H1 (cell line): ENCODE measurements around the gene ADCY9. TPM values are rescaled to one million over a fixed set of nuclear protein-coding genes. Genes with fewer than 3 reads are reported as not detected.
A peak's percentile ranks its signal among the peaks of the same experiment; 100 is the strongest.

ENCODE experiments used
- CTCF ChIA-PET: fragments of 300-600 bp; sonication (Branson Sonifier 250); formaldehyde crosslinking; loops from one replicate; lab custom pipeline; 2021; ENCODE audit not compliant: partially characterized antibody; lab: Charles Lee
- POLR2A ChIA-PET: fragments of 300-600 bp; sonication (Branson Sonifier 250); formaldehyde crosslinking; loops from one replicate; lab custom pipeline; 2021; ENCODE audit warnings: inconsistent platforms; ENCODE audit not compliant: partially characterized antibody; lab: Charles Lee
- DNase-seq, 2 experiments: peaks; one replicate each; pipeline versions ENCODE4 v3.0.0 to v3.0.0-alpha.2; 2010 to 2022; ENCODE audit warnings: low spot score in 2 of 2, low read depth in 1 of 2, mixed read lengths in 1 of 2
- FAIRE-seq: peaks from 2 replicates; lab custom pipeline; 2011; peaks lifted over from hg19 to GRCh38; lab: Jason Lieb, UNC
- H2AFZ ChIP-seq: 2 replicates; pipeline ENCODE4 v1.8.1; 2012; ENCODE audit warnings: low read length, inconsistent platforms
- H2AK5ac ChIP-seq: 2 replicates; pipeline ENCODE4 v1.6.1; 2013; ENCODE audit warnings: low read depth, low read length
- H2BK120ac ChIP-seq: replicated peaks from 2 replicates; pipeline ENCODE3; 2013; ENCODE audit warnings: low read depth, low read length, inconsistent platforms
- H2BK12ac ChIP-seq: 2 replicates; pipeline ENCODE4 v1.6.1; 2013; ENCODE audit warnings: low read depth, low read length
- H2BK15ac ChIP-seq: 2 replicates; pipeline ENCODE4 v1.6.1; 2013; ENCODE audit warnings: low read length
- H2BK20ac ChIP-seq: 2 replicates; pipeline ENCODE4 v1.6.1; 2013; ENCODE audit warnings: low read length
- H2BK5ac ChIP-seq: 2 replicates; pipeline ENCODE4 v1.6.1; 2013; ENCODE audit warnings: low read depth, low read length
- H3K14ac ChIP-seq: 2 replicates; pipeline ENCODE4 v1.6.1; 2013; ENCODE audit warnings: inconsistent platforms; ENCODE audit not compliant: insufficient read length
- H3K18ac ChIP-seq: 2 replicates; pipeline ENCODE4 v1.6.1; 2013; ENCODE audit warnings: low read length; ENCODE audit errors: extremely low read depth
- H3K23ac ChIP-seq: 2 replicates; pipeline ENCODE4 v1.6.1; 2013; ENCODE audit warnings: inconsistent platforms; ENCODE audit not compliant: insufficient read length
- H3K23me2 ChIP-seq: 2 replicates; pipeline ENCODE4 v1.6.1; 2013; ENCODE audit warnings: low read depth, low read length
- H3K27ac ChIP-seq: 2 replicates; pipeline ENCODE4 v1.6.1; 2011; ENCODE audit warnings: low read depth, low read length, inconsistent platforms
- H3K27me3 ChIP-seq, 4 experiments: replicated peaks in 1 of 4; 1 replicate in 1 of 4; 2 replicates in 3 of 4; pipeline versions ENCODE4 v1.6.1 to v1.8.1; 2011 to 2013; ENCODE audit warnings: low read length in 3 of 4, mild to moderate bottlenecking in 3 of 4, inconsistent platforms in 2 of 4, mixed read lengths in 2 of 4, moderate library complexity in 1 of 4; ENCODE audit not compliant: control insufficient read depth in 3 of 4, insufficient read depth in 3 of 4; ENCODE audit errors: extremely low read depth in 1 of 4
- H3K36me3 ChIP-seq, 4 experiments: 2 replicates each; pipeline versions ENCODE4 v1.6.1 to v1.8.1; 2011 to 2013; ENCODE audit warnings: mild to moderate bottlenecking in 4 of 4, low read length in 3 of 4, moderate library complexity in 2 of 4, control low read depth in 1 of 4, inconsistent platforms in 1 of 4; ENCODE audit not compliant: insufficient read depth in 4 of 4, control insufficient read depth in 2 of 4
- H3K4ac ChIP-seq: replicated peaks from 2 replicates; pipeline ENCODE3; 2013; ENCODE audit warnings: low read length, low read depth, mixed read lengths, inconsistent platforms; ENCODE audit not compliant: insufficient read length
- H3K4me1 ChIP-seq, 4 experiments: replicated peaks in 1 of 4; 1 replicate in 1 of 4; 2 replicates in 3 of 4; pipeline versions ENCODE4 v1.6.1 to v1.8.1; 2011 to 2013; ENCODE audit warnings: low read length in 3 of 4, inconsistent platforms in 2 of 4, mixed read lengths in 1 of 4; ENCODE audit not compliant: insufficient read depth in 4 of 4, control insufficient read depth in 3 of 4
- H3K4me2 ChIP-seq, 2 experiments: 2 replicates each; pipeline versions ENCODE4 v1.6.1 to v1.8.1; 2011 to 2013; ENCODE audit warnings: low read depth in 2 of 2, low read length in 2 of 2, control low read depth in 1 of 2, inconsistent platforms in 1 of 2, mild to moderate bottlenecking in 1 of 2; ENCODE audit not compliant: insufficient read depth in 1 of 2
- H3K4me3 ChIP-seq, 4 experiments: fragments of 200-600, 300-600 bp in 1 of 4; sonication (generic), shearing (Covaris generic), sonication (Bioruptor Twin) in 1 of 4; 2 replicates each; pipeline versions ENCODE4 v1.5.1 to v1.8.1; 2011 to 2016; ENCODE audit warnings: low read length in 4 of 4, low read depth in 3 of 4, control low read depth in 2 of 4, inconsistent platforms in 2 of 4, mild to moderate bottlenecking in 2 of 4, mixed read lengths in 1 of 4, moderate library complexity in 1 of 4; ENCODE audit not compliant: insufficient read depth in 2 of 4; ENCODE audit errors: extremely low read depth in 1 of 4
- H3K56ac ChIP-seq: replicated peaks from 2 replicates; pipeline ENCODE3; 2013; ENCODE audit warnings: low read depth, mild to moderate bottlenecking, mixed read lengths, low read length, inconsistent platforms; ENCODE audit not compliant: insufficient read length
- H3K79me1 ChIP-seq: 2 replicates; pipeline ENCODE4 v1.6.1; 2013; ENCODE audit warnings: low read depth, low read length, control low read depth
- H3K79me2 ChIP-seq, 2 experiments: 2 replicates each; pipeline versions ENCODE4 v1.6.1 to v1.8.1; 2012 to 2013; ENCODE audit warnings: low read length in 2 of 2, mild to moderate bottlenecking in 2 of 2, inconsistent platforms in 1 of 2; ENCODE audit not compliant: insufficient read depth in 2 of 2, control insufficient read depth in 1 of 2
- H3K9ac ChIP-seq, 4 experiments: replicated peaks in 1 of 4; 1 replicate in 1 of 4; 2 replicates in 3 of 4; pipeline versions ENCODE4 v1.6.1 to v1.8.1; 2011 to 2013; ENCODE audit warnings: low read depth in 3 of 4, low read length in 3 of 4, control low read depth in 2 of 4, mild to moderate bottlenecking in 2 of 4, moderate library complexity in 2 of 4, inconsistent platforms in 1 of 4; ENCODE audit errors: extremely low read depth in 1 of 4
- H3K9me3 ChIP-seq, 2 experiments: 2 replicates each; pipeline versions ENCODE4 v1.6.1 to v1.8.1; 2012 to 2013; ENCODE audit warnings: mild to moderate bottlenecking in 2 of 2, moderate library complexity in 2 of 2, control low read depth in 1 of 2, inconsistent platforms in 1 of 2, low read depth in 1 of 2, low read length in 1 of 2, mixed read lengths in 1 of 2; ENCODE audit not compliant: insufficient read depth in 2 of 2
- H4K20me1 ChIP-seq, 2 experiments: replicated peaks in 1 of 2; 2 replicates each; pipeline versions ENCODE3 to v1.8.1; 2011 to 2013; ENCODE audit warnings: inconsistent platforms in 2 of 2, low read length in 2 of 2, mild to moderate bottlenecking in 1 of 2; ENCODE audit not compliant: insufficient read depth in 2 of 2, control insufficient read depth in 1 of 2
- H4K5ac ChIP-seq: 2 replicates; pipeline ENCODE4 v1.6.1; 2013; ENCODE audit warnings: low read length, low read depth, mixed read lengths, inconsistent platforms; ENCODE audit not compliant: insufficient read length
- H4K8ac ChIP-seq: 2 replicates; pipeline ENCODE4 v1.8.0; 2013; ENCODE audit warnings: mild to moderate bottlenecking, moderate library complexity, low read length, inconsistent platforms; ENCODE audit not compliant: insufficient read depth; ENCODE audit errors: extremely low read depth
- H4K91ac ChIP-seq: replicated peaks from 2 replicates; pipeline ENCODE3; 2013; ENCODE audit warnings: low read length, mixed read lengths, inconsistent platforms; ENCODE audit not compliant: insufficient read length
- ATF3 ChIP-seq: IDR thresholded peaks from 2 replicates; pipeline ENCODE4 v1.6.1; 2011; ENCODE audit warnings: low read depth, mild to moderate bottlenecking, low read length; ENCODE audit not compliant: insufficient read depth
- BRCA1 ChIP-seq: IDR thresholded peaks from 2 replicates; pipeline ENCODE4 v1.6.1; 2012; ENCODE audit warnings: low read depth, low read length, improper control_type of control experiment
- NRF1 ChIP-seq: IDR thresholded peaks from 2 replicates; pipeline ENCODE4 v1.6.1; 2011; ENCODE audit warnings: mild to moderate bottlenecking, low read depth, low read length, improper control_type of control experiment
- WGBS, 2 experiments: shearing (Covaris generic) in 1 of 2; methylation state at CpG; one replicate each; pipeline versions ENCODE4 v1.1.6 to v1.1.7; 2013 to 2015; ENCODE audit warnings: low lambda C conversion rate in 2 of 2, mixed read lengths in 2 of 2, inconsistent platforms in 1 of 2, low coverage in 1 of 2, missing lambda C conversion rate in 1 of 2; ENCODE audit not compliant: insufficient replicate concordance in 2 of 2, insufficient coverage in 1 of 2, insufficient read length in 1 of 2; ENCODE audit errors: extremely low coverage in 1 of 2, missing lambda C conversion rate in 1 of 2; 5-methylcytosine and 5-hydroxymethylcytosine counted together
- polyA plus RNA-seq, 7 experiments: library from polyadenylated mRNA; depleted of rRNA in 3 of 7; stranded (reverse) in 5 of 7; unstranded in 2 of 7; fragments of >200 nt in 5 of 7; fragments of 200-250 nt in 2 of 7; gene quantifications; 1 replicate in 5 of 7; 2 replicates in 1 of 7; 4 replicates in 1 of 7; pipeline versions ENCODE4 v1.2.1 to v1.2.3, GENCODE V29; 2011 to 2013; ENCODE audit warnings: missing spikeins in 2 of 7, mixed read lengths in 2 of 7
- total RNA-seq: library from RNA; stranded (reverse); fragmentation: NEBNext Ultra II Directional; extraction: Animal tissue kit (Norgen Biotek cat#: 25700); gene quantifications from 2 replicates; pipeline ENCODE4 v1.2.1, GENCODE V29; 2021

The ADCY9 gene
- total and polyA plus RNA-seq, 2 of the 8 experiments (the other 6 are each of a cell fraction or from before 2014, with no cell fraction given) = 5.4 to 13.1 TPM

DNA sequence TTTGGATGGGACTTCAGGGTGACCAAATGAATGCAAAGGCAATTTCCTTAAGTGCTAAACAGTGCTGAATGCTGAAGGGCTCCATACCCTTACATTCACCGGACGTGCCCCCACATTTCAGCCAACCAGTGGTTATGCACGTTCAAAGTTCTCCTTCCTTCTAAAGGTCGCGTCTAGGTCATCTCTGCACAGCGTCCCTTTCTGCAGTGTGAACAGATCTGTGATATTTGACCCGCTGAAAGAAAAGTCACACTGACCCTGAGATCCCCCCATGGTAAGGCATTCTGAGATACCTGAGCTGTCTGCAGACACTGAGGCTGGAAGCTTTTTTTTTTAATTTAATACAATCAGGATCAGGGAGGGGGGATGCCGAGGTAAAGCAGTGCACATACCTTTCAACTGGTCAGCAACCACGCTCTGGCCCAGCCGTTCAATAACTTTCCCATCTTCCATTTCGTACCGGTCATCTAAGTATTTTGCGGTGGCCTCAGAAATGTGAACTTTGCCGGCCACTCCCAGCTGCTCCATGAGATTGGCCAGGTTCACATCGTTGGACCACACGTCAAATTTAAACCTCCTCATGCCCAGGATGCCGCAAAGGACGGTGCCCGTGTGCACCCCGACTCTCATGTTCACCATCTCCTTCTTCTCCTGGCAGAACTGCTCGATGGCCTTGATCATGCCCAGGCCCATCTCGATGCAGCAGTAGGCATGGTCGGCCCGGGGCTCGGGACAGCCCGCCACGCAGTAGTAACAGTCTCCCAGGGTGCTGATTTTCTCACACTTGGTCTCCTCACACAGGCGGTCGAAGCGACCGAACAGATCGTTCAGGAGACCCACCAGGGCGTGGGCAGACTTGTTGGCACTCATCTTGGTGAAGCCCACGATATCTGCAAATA is 2.6 kb downstream of the ADCY9 start:
- no peak overlapping the region for H3K56ac ChIP-seq
- H2AK5ac ChIP-seq = no peak overlapping the region; the same call in 1 of the 2 replicates
- no peak overlapping the region for H3K4me3 ChIP-seq
- H3K23ac ChIP-seq = no peak overlapping the region
- no peak for FAIRE-seq
- H2BK20ac ChIP-seq = no peak overlapping the region
- H3K36me3 ChIP-seq = no peaks in the 10 kb centered on the region
- no peak overlapping the region for H2BK5ac ChIP-seq
- no peak overlapping the region for H3K14ac ChIP-seq
- H3K23me2 ChIP-seq = peaks cover 15% of the 10 kb centered on the region; the same call in 1 of the 2 replicates
- H3K4me2 ChIP-seq = peak overlapping the region in 1 of 2 experiments; percentile 75; a peak in 1 of 4 replicates
- H3K9me3 ChIP-seq = no peaks in the 10 kb centered on the region
- no peak overlapping the region for H3K27ac ChIP-seq
- H4K8ac ChIP-seq = no peak overlapping the region
- peaks cover 0 to 26% (median 14%) of the 10 kb centered on the region in 4 experiments; a peak in 5 of 7 replicates for H3K27me3 ChIP-seq
- no peaks in the 10 kb centered on the region for H4K20me1 ChIP-seq
- 93% methylated on average over 33 of the region's 34 CpGs; no CpG with 5 or more reads in 1 of the 2 experiments for WGBS, 2 experiments
- H3K79me2 ChIP-seq = no peaks in the 10 kb centered on the region
- H2BK120ac ChIP-seq = no peak overlapping the region
- no peak overlapping the region for H2BK15ac ChIP-seq
- no peaks in the 10 kb centered on the region; the same call in 1 of the 2 replicates for H3K79me1 ChIP-seq
- H2AFZ ChIP-seq = no peak overlapping the region
- TF ChIP-seq NRF1 (no peak), BRCA1 (no peak), ATF3 (no peak)
- no peak overlapping the region for H4K5ac ChIP-seq
- H3K9ac ChIP-seq = no peak overlapping the region
- no peak for DNase-seq
- H3K4ac ChIP-seq = no peak overlapping the region
- 0 out of 2 replicates have a peak overlapping the region, but pooled peaks have one; percentile 39 for H2BK12ac ChIP-seq
- ChIA-PET CTCF (no interaction called here), POLR2A (interaction anchor here (1.2 kb wide), 1 partner anchor 16 kb away, joined by 3 read pairs; no protein-coding TSS in a partner anchor)
- H4K91ac ChIP-seq = no peak overlapping the region
- H3K18ac ChIP-seq = no peak overlapping the region
- H3K4me1 ChIP-seq = peaks cover 3 to 13% (median 7%) of the 10 kb centered on the region in 4 experiments
